NCI-H146 treated with DMSO at 0.1 percent for 48 hours (cell line): Measurements from ENCODE around the gene FN3K.

Source experiments
- DNase-seq: peaks from one replicate; lab custom pipeline; 2025; ENCODE audit not compliant: unreplicated experiment; lab: John Stamatoyannopoulos, UW

FN3K gene

GRCh38 chr17:82793974-82794630, 58.7 kb downstream of the FN3K start:
- DNase-seq = no peak

GRCh38 chr17:82794781-82795482, 59.5 kb downstream of the FN3K start:
- DNase-seq = no peak

- DNase-seq = no peak
Measured at GRCh38 chr17:82795615-82796014, 60.2 kb downstream of the FN3K start.

GRCh38 chr17:82797061-82797460, 61.6 kb downstream of the FN3K start:
- DNase-seq = no peak

- no peak for DNase-seq
Measured at GRCh38 chr17:82798752-82799151, 63.3 kb downstream of the FN3K start.

GRCh38 chr17:82799591-82799990, 64.2 kb downstream of the FN3K start:
- DNase-seq = no peak
